ENCODE measurements around the gene LAMB4. TPM values are rescaled to one million over a fixed set of nuclear protein-coding genes. Genes with fewer than 3 reads are reported as not detected.

The LAMB4 gene
- total and polyA plus RNA-seq, 2 of the 8 experiments (the other 6 are each of a cell fraction or from before 2014, with no cell fraction given) = not detected

- 86% methylated on average over 6 of the region's 6 CpGs; no CpG with 5 or more reads in 1 of the 2 experiments for WGBS, 2 experiments (ENCODE audit: extremely low coverage in 1 of 2, insufficient coverage in 1 of 2, insufficient read length in 1 of 2, insufficient replicate concordance in 2 of 2, low coverage in 1 of 2, low lambda C conversion rate in 2 of 2, missing lambda C conversion rate in 1 of 2)
- Histone ChIP-seq H3K56ac (replicated peaks; ENCODE audit: insufficient read length, low read depth, low read length) (no peak overlapping the region), H3K23me2 (ENCODE audit: low read depth, low read length) (no peaks in the 10 kb centered on the region), H3K27ac (ENCODE audit: low read depth, low read length) (no peak overlapping the region), H3K36me3 (ENCODE audit: control insufficient read depth in 2 of 4, insufficient read depth in 4 of 4, low read length in 3 of 4) (no peaks in the 10 kb centered on the region), H3K4me3 (ENCODE audit: extremely low read depth in 1 of 4, insufficient read depth in 2 of 4, low read depth in 3 of 4, low read length in 4 of 4) (no peak overlapping the region), H2BK15ac (ENCODE audit: low read length) (no peak overlapping the region), H2BK20ac (ENCODE audit: low read length) (no peak overlapping the region), H4K20me1 (replicated peaks in 1 of 2; ENCODE audit: control insufficient read depth in 1 of 2, insufficient read depth in 2 of 2, low read length in 2 of 2) (no peaks in the 10 kb centered on the region), H2BK12ac (ENCODE audit: low read depth, low read length) (no peak overlapping the region), H3K4ac (replicated peaks; ENCODE audit: insufficient read length, low read depth, low read length) (no peak overlapping the region), H2BK5ac (ENCODE audit: low read depth, low read length) (no peak overlapping the region), H3K27me3 (replicated peaks in 1 of 4; ENCODE audit: control insufficient read depth in 3 of 4, extremely low read depth in 1 of 4, insufficient read depth in 3 of 4, low read length in 3 of 4) (no peaks in the 10 kb centered on the region), H2AK5ac (ENCODE audit: low read depth, low read length) (no peak overlapping the region), H3K4me1 (replicated peaks in 1 of 4; ENCODE audit: control insufficient read depth in 3 of 4, insufficient read depth in 4 of 4, low read length in 3 of 4) (no peaks in the 10 kb centered on the region), H4K91ac (replicated peaks; ENCODE audit: insufficient read length, low read length) (no peak overlapping the region), H3K9ac (replicated peaks in 1 of 4; ENCODE audit: extremely low read depth in 1 of 4, low read depth in 3 of 4, low read length in 3 of 4) (no peak overlapping the region), H3K14ac (ENCODE audit: insufficient read length) (no peak overlapping the region), H3K9me3 (ENCODE audit: insufficient read depth in 2 of 2, low read depth in 1 of 2, low read length in 1 of 2) (no peaks in the 10 kb centered on the region), H3K23ac (ENCODE audit: insufficient read length) (no peak overlapping the region), H3K79me1 (ENCODE audit: low read depth, low read length) (no peaks in the 10 kb centered on the region), H2AFZ (ENCODE audit: low read length) (no peak overlapping the region), H3K4me2 (ENCODE audit: insufficient read depth in 1 of 2, low read depth in 2 of 2, low read length in 2 of 2) (no peak overlapping the region), H3K79me2 (ENCODE audit: control insufficient read depth in 1 of 2, insufficient read depth in 2 of 2, low read length in 2 of 2) (no peaks in the 10 kb centered on the region), H2BK120ac (replicated peaks; ENCODE audit: low read depth, low read length) (no peak overlapping the region), H4K8ac (ENCODE audit: extremely low read depth, insufficient read depth, low read length) (no peak overlapping the region), H3K18ac (ENCODE audit: extremely low read depth, low read length) (no peak overlapping the region), H4K5ac (ENCODE audit: insufficient read length, low read depth, low read length) (no peak overlapping the region)
- ChIA-PET CTCF (ENCODE audit: partially characterized antibody) (interaction anchor here (0.7 to 8.0 kb wide), 8 partner anchors 7 to 72 kb away, joined by 3 to 86 read pairs (median 5); no protein-coding TSS in a partner anchor), POLR2A (ENCODE audit: partially characterized antibody) (no interaction called here)
- TF ChIP-seq BRCA1 (IDR thresholded peaks at IDR 0.05; ENCODE audit: low read depth, low read length) = no peak
- TF ChIP-seq CBX5 (IDR thresholded peaks at IDR 0.05; ENCODE audit: low read depth, low read length) = no peak
- no peak for TF ChIP-seq KDM4A (IDR thresholded peaks at IDR 0.05; ENCODE audit: low read depth, low read length, severe bottlenecking)
- no peak for TF ChIP-seq USF2 (IDR thresholded peaks at IDR 0.05; ENCODE audit: low read length)
- TF ChIP-seq ATF2 (IDR thresholded peaks at IDR 0.05; ENCODE audit: low read length) = no peak
- DNase-seq (ENCODE audit: low read depth in 1 of 2, low spot score in 2 of 2) (no peak), FAIRE-seq (no peak)
Measured at GRCh38 chr7:108014747-108015682, 115.1 kb downstream of the LAMB4 start.

All from H1 (cell line).